Activated CD8-positive, alpha-beta memory T cell treated with anti-CD3 and anti-CD28 coated beads for 4 hours (primary cell): Measurements from ENCODE around the gene COL18A1.
"Not testable (repeated sequence)": the region's sequence is repeated elsewhere in the genome, so short reads cannot be mapped to it uniquely, and the experiment has no call there.

ENCODE experiments used
- DNase-seq, 2 donors: peaks; one replicate each; pipeline ENCODE4 v3.0.0-alpha.2; 2020; ENCODE audit warnings: low read depth in 2 of 2

The COL18A1 gene

GRCh38 chr21:45493401-45494001 lies 88.5 kb downstream of the COL18A1 start:
- DNase-seq: no peak

DNA sequence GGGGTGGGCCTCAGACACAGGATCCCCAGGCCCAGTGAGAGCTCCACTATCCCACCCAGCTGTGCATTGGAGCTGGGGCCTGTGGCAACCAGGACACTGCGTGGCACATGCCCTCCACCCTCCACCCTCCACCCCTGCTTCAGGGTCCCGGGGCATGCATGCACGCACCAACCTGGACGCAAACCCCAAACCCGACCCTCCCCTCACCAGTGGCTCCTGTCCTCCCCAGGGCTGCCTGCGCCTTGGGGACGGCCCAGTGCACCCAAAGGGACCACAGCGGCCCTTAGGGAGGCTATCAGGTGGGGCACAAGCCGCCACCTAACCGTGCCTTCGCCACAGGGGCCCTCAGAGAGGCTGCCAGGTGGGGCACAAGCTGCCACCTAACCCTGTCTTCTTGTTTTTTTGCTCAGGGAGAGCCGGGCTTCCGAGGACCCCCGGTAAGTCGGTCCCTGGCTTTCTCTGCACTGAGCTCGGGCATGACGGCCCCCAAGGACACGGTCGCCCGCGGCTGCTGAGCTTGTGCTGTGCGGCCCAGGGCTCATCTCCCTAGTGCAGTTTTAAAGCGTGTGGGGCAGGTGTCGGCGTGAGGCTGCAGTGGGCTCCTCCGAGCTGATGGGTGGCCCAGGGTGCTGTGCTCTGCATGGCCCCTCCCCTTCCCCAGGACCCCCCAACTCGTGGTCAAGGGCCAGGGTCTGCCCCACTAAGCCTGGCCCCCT lies 89.3 kb downstream of the COL18A1 start:
- DNase-seq: no peak

GRCh38 chr21:45494851-45495680 lies 90.1 kb downstream of the COL18A1 start:
- DNase-seq: no peak

DNA sequence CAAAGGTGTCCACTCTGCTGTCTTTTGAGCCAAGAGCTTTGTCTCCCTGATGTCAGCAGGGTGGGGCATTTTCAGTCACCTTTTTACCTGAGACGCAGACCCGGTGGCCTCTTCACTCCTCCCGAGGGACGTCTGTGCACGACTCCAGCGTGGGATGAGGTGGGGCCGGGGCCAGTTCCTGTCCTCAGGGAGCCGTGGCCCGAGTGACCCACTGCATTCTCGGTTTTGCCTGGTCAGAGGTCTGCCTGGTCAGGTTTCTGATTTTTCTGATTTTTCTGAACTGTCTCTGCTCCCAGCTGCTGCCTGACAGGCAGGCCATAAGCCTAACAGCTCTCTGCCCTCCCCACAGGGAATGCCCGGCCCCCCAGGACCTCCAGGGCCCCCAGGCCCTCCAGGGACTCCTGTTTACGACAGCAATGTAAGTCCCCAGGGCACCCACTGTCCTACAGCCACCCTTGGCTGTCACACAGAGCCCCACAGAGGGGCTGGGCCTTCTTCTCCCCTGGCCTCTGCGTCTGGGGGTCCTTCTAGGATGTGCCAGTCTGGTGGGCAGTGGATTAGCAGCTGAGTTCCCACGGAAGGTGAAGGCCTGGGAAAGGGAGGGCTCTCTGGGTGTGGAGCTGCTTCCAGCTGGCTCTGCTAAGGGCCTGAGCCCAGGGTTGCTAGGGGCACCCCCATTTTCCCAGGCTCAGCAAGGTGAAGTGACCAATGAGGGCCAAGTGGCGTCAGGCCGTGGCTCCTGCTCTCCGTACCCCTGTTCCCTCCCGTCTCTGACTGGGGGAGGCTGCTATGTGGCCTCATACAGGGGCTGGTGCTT lies 91.4 kb downstream of the COL18A1 start:
- no peak for DNase-seq

- DNase-seq: no peak
Measured at GRCh38 chr21:45496968-45497845, 92.2 kb downstream of the COL18A1 start.

DNA sequence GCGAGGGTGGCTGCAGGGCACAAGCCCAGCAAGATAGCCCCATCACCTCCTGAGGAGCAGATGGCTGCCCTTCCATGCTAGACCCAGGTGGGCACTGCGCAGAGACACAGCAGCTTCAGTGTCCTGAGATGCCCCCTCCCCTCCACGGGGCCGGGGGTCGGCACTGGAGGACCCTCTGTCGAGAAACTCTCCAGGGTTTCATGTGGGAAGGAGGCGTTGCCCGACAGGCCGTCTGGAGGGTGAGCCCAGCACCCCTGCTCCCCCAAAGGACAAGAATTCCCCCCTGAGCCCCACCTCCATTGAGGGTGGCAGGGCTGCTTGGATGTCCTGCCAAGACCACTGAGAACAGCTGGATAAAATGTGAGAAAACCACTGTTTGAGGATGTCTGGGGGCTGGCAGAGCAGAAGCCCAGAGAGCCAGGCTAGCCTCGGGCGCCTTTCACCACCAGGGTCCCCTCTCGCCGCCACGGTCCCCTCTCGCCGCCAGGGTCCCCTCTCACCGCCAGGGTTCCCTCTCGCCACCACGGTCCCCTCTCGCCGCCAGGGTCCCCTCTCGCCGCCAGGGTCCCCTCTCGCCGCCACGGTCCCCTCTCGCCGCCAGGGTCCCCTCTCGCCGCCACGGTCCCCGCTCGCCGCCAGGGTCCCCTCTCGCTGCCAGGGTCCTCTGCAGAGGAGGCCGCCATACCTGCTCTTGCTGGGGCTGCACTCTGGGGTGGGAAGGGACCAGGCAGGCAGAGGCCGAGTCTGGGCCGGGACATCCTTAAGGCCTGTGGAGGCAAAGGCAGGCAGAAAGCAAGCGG lies 93.1 kb downstream of the COL18A1 start:
- no peak for DNase-seq

GRCh38 chr21:45498646-45499000 lies 93.7 kb downstream of the COL18A1 start:
- DNase-seq: no peak

DNA sequence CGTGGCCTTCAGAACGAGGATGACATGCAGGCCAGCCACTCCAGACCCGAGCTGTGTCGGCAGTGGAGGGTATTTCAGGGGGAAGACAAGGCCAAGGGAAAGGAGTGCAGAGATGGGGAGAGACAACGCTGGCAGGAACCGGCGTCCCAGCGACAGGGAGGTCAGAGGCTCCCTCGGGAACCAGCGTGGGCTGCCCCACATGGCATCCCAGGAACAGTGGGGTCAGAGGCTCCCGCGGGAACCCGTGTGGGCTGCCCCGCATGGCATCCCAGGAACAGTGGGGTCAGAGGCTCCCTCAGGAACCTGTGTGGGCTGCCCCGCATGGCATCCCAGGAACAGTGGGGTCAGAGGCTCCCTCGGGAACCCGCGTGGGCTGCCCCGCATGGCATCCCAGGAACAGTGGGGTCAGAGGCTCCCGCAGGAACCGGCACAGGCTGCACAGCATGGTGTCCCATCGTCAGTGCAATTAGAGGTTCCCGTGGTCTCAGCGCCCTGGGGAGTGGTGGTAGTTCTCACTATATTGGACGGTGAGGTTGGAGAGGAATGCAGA lies 94.3 kb downstream of the COL18A1 start:
- DNase-seq: no peak

GRCh38 chr21:45499970-45500577 lies 95.1 kb downstream of the COL18A1 start:
- DNase-seq: no peak

DNA sequence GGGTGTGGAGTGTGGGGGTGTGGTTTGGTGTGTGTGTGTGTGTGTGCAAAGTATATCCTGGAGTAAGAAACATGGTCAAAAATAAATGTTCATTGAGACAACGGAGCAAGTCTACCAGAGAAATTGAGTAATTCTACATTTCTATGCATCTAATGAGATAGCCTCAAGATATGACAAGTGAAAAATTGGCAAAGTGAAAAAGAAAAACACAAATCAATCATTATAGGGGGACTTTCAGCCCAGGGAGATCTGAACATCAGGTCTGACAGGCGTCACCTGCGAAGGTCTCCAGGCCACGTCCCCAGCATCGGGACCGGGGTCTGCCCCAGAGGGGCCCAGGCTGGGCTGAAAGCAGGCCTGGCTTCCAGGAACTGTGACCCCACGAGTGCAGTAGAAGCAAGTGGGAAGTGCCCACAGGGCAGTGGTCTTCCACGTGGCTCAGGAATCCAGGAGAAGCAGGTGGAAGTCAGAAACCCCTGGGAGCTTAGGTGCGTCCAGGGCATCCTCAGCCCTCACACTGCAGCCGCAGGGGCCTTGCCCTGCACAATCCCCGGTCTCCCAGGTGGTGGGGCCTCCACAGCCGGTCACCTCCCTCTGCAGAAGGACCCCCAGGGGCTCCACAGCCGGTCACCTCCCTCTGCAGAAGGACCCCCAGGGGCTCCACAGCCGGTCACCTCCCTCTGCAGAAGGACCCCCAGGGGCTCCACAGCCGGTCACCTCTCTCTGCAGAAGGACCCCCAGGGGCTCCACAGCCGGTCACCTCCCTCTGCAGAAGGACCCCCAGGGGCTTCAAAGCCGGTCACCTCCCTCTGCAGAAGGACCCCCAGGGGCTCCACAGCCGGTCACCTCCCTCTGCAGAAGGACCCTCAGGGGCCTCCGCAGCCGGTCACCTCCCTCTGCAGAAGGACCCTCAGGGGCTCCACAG lies 96.4 kb downstream of the COL18A1 start:
- not testable (repeated sequence) for DNase-seq

GRCh38 chr21:45502006-45502345 lies 97.0 kb downstream of the COL18A1 start:
- DNase-seq: no peak

DNA sequence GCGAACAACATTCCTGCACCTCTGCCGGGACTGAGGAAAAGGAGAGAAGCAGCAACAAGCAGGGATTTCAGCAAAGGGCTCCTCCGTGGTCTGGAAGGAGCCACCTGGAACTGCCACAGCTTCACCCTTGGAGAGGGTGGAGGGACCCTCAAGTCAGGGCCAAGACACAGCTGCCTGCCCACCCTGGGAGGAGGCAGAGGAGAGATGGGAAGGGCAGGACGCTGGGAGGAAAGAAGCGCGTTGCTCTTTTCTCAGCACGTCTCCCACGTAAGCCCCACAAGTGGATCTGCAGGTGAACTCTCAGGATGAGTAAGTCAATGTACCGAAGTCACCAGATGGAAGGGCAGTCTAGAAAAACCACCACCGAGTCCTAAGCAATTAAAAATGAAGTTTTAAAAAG lies 97.6 kb downstream of the COL18A1 start:
- no peak for DNase-seq

- not testable (repeated sequence) for DNase-seq
Measured at GRCh38 chr21:45503226-45503625, 98.3 kb downstream of the COL18A1 start.

DNA sequence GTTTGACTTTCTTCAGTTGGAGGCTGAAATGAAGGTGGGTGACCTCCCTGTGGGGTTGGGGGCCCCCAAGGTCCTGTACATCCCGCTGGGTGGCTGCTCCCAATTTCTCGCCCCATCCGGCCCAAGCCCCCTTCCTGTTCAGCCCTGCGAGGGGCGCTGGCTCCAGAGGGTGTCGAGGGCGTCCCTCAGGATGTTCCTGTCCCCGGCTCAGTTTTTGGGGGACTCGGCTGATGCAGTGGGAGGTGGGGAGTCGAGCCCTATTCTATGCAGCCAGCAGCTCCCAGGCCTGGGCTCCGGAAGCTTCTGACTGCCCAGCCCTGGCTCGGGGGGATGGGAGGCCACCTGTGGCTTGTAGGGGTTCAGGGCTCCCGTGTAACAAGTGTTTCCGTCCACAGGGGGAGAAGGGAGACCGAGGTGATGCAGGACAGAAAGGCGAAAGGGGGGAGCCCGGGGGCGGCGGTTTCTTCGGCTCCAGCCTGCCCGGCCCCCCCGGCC lies 99.1 kb downstream of the COL18A1 start:
- DNase-seq: no peak

DNA sequence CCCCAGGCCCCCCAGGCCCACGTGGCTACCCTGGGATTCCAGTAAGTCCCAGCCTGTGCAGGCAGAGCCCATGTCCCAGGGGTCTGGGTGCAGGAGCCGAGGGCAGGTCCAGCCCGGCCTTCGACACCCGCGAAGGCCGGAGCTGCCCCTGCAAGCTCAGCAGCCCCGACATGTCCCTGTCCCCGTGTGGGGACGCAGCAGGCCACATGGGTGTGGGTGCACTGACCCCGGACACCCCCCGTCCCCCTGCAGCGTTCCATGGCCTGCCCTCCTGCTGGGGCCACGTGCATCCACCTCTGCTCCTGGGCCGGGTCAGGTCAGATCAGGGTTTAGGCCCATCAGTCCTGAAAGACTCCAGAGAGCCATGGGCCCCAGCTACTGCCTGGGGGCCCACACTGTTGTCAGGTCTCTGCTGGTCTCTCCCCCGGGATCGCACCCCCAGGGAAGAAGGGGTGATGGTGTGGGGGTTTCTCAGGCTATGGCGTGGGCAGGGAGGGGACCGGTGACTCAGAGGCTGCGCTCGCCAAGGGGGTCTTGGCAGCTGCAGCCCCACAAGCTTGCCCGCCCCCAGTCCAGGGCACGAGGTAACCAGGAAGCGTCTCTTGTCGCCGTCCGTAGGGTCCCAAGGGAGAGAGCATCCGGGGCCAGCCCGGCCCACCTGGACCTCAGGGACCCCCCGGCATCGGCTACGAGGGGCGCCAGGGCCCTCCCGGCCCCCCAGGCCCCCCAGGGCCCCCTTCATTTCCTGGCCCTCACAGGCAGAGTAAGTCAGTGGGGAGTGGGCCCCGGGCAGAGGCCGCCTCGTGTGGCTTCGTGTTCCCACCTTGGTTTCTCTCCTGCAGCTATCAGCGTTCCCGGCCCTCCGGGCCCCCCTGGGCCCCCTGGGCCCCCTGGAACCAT lies 99.8 kb downstream of the COL18A1 start:
- no peak for DNase-seq

- no peak for DNase-seq
Measured at GRCh38 chr21:45505416-45506021, 100.6 kb downstream of the COL18A1 start.
